Fibroblast of mammary gland (primary cell): ENCODE measurements around the gene PAX6.

Experiments used
- DNase-seq: peaks from one replicate; pipeline ENCODE4 v3.0.0-alpha.2; 2010; ENCODE audit warnings: low read depth
- H3K4me3 ChIP-seq: 2 replicates; pipeline ENCODE4 v1.5.1; 2011; ENCODE audit warnings: low read depth, mild to moderate bottlenecking, low read length, moderate library complexity; ENCODE audit not compliant: control insufficient read depth
- CTCF ChIP-seq: conservative IDR thresholded peaks from 2 replicates; pipeline ENCODE4 v1.5.1; 2011; ENCODE audit warnings: low read depth, low read length, inconsistent platforms; ENCODE audit not compliant: control insufficient read depth, insufficient read depth

PAX6 gene

GRCh38 chr11:31768749-31769640 is 42.1 kb downstream of the PAX6 start:
- TF ChIP-seq CTCF, result no peak
- no peak overlapping the region for H3K4me3 ChIP-seq
- DNase-seq, result no peak

- TF ChIP-seq CTCF, result no peak
- no peak overlapping the region for H3K4me3 ChIP-seq
- DNase-seq, result no peak
These were observed 43.4 kb downstream of the PAX6 start for GRCh38 chr11:31767685-31768084.

GRCh38 chr11:31767066-31767465 is 44.1 kb downstream of the PAX6 start:
- no peak for DNase-seq
- no peak overlapping the region for H3K4me3 ChIP-seq
- no peak for TF ChIP-seq CTCF

GRCh38 chr11:31764766-31765165 is 46.4 kb downstream of the PAX6 start:
- DNase-seq, result no peak

GRCh38 chr11:31764261-31764660 is 46.9 kb downstream of the PAX6 start:
- no peak for DNase-seq

More at GRCh38 chr11:31764766-31765165, 46.4 kb downstream of the PAX6 start:
- no peak for TF ChIP-seq CTCF
- H3K4me3 ChIP-seq, result no peak overlapping the region

GRCh38 chr11:31763296-31763695 is 47.8 kb downstream of the PAX6 start:
- no peak overlapping the region for H3K4me3 ChIP-seq
- no peak for TF ChIP-seq CTCF
- no peak for DNase-seq

More at GRCh38 chr11:31764261-31764660, 46.9 kb downstream of the PAX6 start:
- no peak overlapping the region for H3K4me3 ChIP-seq
- TF ChIP-seq CTCF, result no peak
